ENCODE results near the gene RYR1.
"Not testable (repeated sequence)": the region's sequence is repeated elsewhere in the genome, so short reads cannot be mapped to it uniquely, and the experiment has no call there.

RYR1 gene

GRCh38 chr19:38464421-38465082, 31.1 kb downstream of the RYR1 start:
- DNase-seq, result no peak

DNA sequence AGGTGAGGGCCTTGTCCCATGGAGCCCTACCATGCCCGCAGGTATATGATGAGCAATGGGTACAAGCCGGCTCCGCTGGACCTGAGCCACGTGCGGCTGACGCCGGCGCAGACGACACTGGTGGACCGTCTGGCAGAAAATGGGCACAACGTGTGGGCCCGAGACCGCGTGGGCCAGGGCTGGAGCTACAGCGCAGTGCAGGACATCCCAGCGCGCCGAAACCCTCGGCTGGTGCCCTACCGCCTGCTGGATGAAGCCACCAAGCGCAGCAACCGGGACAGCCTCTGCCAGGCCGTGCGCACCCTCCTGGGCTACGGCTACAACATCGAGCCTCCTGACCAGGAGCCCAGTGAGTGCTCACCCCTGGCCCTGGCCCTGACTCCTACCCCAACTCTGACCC, 32.6 kb downstream of the RYR1 start:
- DNase-seq, result no peak

DNA sequence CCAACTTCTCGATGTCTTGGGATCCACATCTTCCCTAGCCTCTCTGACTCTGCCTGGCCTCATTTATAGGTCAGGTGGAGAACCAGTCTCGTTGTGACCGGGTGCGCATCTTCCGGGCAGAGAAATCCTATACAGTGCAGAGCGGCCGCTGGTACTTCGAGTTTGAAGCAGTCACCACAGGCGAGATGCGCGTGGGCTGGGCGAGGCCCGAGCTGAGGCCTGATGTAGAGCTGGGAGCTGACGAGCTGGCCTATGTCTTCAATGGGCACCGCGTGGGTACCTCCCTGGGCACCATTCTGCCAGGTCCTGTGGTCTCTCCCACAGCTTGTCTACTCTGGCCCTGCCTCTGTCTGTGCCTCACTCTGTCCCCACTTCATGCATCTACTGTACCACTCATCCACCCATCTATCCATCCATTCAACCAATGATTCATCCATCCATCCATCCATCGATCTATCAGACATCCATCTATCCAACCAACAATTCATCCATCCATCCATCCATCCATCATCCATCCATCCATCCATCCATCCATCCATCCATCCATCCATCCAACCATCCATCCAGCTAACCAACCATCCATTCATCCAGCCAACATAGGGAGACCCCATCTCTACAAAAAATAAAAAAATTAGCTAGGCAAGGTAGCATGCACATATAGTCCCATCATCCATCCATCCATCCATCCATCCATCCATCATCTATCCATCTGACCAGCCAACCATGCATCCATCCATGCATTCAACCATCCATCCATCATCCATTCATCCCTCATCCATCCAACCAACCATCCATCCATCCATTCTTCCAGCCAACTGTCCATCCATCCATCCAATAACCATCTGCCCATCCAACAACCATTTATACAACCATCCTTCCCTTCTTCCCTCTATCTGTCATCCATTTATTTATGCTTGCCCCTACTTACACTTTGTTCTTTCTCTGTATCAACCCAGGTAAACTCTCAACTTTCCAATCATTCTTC, 34.3 kb downstream of the RYR1 start:
- no peak for DNase-seq

- DNase-seq, result no peak
These were observed 35.7 kb downstream of the RYR1 start for GRCh38 chr19:38469151-38469550.

GRCh38 chr19:38470788-38471480, 37.4 kb downstream of the RYR1 start:
- no peak for DNase-seq

DNA sequence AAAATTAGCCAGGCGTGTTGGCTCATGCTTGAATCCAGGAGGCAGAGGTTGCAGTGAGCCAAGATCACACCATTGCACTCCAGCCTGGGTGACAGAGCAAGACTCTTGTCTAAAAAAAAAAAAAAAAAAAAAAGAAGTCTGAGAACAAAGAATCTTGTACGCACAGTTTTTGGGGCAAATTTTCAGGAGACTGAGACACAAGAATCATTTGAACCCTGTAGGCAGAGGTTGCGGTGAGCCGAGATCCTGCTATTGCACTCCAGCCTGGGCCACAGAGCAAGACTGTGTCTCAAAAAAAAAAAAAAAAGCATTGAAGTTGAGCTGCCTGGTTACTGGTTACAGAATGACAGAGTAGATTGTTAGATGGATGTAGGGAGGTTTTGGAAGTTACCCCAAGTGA, 39.2 kb downstream of the RYR1 start:
- not testable (repeated sequence) for DNase-seq

GRCh38 chr19:38473201-38473600, 39.7 kb downstream of the RYR1 start:
- DNase-seq, result no peak

- DNase-seq, result no peak
These were observed 41.7 kb downstream of the RYR1 start for GRCh38 chr19:38475176-38475575.

DNA sequence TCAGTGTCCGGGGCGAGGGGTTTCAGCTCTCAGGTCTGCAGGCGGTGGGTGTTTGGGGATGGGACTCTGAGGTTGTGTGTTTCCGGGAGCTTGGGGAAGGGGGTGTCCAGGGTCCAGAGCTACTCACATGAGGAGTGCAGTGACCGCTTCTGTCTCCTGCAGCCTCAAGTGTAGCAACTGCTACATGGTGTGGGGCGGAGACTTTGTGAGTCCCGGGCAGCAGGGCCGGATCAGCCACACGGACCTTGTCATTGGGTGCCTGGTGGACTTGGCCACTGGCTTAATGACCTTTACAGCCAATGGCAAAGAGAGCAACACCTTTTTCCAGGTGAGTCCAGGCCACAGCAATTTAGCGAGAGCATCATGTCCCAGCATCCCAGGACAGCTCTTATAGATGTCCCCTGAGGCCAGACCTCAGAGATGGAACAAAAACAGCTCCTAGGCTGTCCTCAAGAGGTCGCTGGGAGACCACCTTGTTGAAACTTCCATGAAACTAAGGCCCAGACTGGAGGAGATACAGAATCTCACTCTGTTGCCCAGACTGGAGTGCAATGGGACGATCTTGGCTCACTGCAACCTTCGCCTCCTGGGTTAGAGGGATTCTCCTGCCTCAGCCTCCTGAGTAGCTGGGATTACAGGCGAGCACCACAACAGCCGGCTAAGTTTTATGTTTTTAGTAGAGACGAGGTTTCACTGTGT, 44.9 kb downstream of the RYR1 start:
- no peak for DNase-seq

GRCh38 chr19:38482496-38482895, 49.0 kb downstream of the RYR1 start:
- DNase-seq, result no peak

DNA sequence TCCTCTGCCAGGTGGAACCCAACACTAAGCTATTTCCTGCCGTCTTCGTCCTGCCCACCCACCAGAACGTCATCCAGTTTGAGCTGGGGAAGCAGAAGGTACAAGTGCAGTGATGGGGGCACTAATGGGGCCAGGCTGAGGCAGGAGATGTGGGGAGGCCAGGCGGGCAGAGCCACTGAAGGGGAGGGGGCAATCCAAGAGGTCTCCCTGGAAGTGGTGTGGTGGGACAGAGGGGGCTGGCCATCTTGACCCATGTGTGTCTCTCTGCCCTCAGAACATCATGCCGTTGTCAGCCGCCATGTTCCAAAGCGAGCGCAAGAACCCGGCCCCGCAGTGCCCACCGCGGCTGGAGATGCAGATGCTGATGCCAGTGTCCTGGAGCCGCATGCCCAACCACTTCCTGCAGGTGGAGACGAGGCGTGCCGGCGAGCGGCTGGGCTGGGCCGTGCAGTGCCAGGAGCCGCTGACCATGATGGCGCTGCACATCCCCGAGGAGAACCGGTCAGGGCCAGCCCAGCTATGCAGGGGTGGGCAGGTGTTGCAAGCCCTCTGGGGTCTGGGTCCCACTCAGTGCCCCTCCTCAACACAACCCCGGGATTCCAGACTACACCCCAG, 49.6 kb downstream of the RYR1 start:
- no peak for DNase-seq

GRCh38 chr19:38484747-38485146, 51.3 kb downstream of the RYR1 start:
- DNase-seq, result no peak

DNA sequence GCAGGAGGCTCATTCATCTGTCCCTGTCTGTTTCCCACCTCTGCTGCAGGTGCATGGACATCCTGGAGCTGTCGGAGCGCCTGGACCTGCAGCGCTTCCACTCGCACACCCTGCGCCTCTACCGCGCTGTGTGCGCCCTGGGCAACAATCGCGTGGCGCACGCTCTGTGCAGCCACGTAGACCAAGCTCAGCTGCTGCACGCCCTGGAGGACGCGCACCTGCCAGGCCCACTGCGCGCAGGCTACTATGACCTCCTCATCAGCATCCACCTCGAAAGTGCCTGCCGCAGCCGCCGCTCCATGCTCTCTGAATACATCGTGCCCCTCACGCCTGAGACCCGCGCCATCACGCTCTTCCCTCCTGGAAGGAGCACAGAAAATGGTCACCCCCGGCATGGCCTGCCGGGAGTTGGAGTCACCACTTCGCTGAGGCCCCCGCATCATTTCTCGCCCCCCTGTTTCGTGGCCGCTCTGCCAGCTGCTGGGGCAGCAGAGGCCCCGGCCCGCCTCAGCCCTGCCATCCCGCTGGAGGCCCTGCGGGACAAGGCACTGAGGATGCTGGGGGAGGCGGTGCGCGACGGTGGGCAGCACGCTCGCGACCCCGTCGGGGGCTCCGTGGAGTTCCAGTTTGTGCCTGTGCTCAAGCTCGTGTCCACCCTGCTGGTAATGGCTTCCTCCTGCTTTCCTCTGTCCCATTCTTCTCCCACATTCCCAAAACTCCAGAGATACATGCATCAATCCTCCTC, 52.2 kb downstream of the RYR1 start:
- DNase-seq, result no peak

DNA sequence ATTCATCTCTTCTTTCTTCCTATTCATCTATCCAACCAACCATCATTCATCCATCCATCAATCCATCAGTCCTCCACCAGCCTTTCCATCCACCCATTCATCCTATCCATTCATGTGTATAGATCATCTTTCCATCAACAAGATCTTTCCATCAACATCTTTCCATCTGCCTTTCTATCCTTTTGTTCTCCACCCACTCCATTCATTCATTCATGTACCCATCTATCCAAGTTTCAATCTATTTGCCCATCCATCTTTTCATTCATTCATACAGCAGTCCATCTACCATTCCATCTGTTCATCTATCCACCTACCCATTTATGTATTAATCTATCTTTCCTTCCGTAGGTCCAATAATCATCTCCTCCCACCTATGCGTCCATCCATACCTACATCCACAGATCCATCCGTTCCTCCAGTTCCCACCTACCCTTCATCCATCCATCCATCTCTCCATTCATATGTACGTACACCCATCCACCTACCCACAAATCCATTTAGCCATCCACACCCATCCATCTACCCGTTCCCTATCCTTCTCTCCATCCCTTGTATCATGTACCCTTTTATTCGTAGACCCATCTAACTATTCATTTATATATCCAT, 53.3 kb downstream of the RYR1 start:
- DNase-seq, result no peak

DNA sequence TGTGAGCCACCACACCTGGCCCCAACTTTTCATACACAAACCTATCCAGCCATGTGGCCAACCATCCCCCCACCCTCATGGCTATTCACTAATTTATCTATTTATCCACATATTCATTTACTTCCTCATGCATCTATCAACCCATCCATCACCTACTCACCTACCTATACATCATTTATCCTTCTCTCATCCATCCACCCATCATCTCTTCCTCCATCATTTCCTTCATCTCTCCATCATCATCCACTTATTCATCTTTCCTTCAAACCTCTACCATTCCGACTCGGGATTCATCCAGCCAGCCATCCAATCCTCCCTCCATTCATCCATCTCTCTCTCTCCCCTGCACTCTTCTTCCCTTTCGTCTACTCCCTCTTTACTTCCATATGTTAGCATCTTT, 54.6 kb downstream of the RYR1 start:
- no peak for DNase-seq

GRCh38 chr19:38488776-38489481, 55.4 kb downstream of the RYR1 start:
- DNase-seq, result no peak

GRCh38 chr19:38490861-38491260, 57.4 kb downstream of the RYR1 start:
- no peak for DNase-seq

DNA sequence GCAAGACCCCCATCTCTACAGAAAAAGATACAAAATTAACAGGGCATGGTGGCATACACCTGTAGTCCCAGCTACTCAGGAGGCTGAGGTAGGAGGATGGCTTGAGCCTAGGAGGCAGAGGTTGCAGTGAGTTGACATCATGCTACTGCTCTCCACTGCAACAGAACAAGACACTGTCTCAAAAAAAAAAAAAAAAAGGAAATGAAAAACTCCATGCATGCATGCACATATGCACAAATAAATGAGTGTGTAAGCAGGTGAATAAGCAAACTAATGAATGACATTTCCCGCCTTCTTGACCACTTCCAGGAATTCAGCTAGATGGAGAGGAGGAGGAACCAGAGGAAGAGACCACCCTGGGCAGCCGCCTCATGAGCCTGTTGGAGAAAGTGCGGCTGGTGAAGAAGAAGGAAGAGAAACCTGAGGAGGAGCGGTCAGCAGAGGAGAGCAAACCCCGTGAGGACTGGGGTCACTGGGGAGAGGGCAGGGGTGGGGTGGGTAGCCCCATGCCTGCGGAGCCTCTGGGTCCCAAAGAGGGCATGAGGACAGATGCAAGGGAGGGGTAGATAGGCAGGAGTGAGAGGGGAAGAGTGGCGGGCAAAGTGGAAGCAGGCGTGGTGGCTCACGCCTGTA, 58.8 kb downstream of the RYR1 start:
- DNase-seq, result no peak

GRCh38 chr19:38494379-38494778, 60.9 kb downstream of the RYR1 start:
- no peak for DNase-seq

DNA sequence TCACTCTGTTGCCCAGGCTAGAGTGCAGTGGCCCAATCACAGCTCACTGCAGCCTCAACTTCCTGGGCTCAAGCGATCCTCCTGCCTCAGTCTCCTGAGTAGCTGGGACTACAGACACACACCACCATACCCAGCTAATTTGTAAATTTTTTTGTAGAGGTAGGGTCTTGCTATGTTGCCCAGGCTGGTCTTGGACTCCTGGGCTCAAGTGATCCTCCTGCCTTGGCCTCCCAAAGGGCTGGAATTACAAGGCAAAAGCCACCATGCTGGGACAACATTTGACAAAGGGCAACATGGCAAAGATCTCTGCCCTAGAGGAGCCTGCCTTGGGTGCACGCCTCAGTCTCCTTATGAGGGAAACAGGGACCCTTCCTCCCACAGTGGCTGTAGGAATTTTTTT, 61.9 kb downstream of the RYR1 start:
- not testable (repeated sequence) for DNase-seq
